ENCODE measurements around the gene IFI27L1.

DNA sequence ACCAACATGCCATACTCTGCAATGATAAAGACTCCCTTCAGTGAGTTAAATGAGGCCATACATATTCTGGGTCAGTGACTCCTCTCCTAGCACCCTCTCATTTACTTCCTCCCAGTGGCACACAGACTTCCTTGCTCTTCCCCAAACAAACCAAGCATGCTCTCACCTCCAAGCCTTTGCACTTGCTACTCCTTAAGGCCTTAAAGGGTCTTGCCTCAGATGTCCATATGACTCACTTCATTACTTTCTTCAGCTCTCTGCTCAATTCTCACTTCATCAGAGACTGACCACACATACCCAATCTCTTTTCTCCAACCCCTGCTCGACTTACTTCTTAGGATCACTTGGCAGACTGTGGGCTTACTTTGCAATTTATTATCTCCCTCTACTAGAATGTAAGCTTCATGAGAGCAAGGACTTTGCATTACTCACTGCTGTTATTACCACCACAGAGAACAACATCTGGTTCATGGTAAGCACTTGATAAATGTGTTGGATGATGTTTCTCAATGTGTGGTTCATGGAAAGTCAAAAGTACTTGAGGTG lies 22.9 kb upstream of the IFI27L1 start:
- TF ChIP-seq, protein P1, sequence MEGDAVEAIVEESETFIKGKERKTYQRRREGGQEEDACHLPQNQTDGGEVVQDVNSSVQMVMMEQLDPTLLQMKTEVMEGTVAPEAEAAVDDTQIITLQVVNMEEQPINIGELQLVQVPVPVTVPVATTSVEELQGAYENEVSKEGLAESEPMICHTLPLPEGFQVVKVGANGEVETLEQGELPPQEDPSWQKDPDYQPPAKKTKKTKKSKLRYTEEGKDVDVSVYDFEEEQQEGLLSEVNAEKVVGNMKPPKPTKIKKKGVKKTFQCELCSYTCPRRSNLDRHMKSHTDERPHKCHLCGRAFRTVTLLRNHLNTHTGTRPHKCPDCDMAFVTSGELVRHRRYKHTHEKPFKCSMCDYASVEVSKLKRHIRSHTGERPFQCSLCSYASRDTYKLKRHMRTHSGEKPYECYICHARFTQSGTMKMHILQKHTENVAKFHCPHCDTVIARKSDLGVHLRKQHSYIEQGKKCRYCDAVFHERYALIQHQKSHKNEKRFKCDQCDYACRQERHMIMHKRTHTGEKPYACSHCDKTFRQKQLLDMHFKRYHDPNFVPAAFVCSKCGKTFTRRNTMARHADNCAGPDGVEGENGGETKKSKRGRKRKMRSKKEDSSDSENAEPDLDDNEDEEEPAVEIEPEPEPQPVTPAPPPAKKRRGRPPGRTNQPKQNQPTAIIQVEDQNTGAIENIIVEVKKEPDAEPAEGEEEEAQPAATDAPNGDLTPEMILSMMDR (IDR thresholded peaks at IDR 0.05; ENCODE audit: low read depth, low read length), result no peak
- TF ChIP-seq EZH2phosphoT487 (IDR thresholded peaks at IDR 0.05; ENCODE audit: low read depth), result no peak
